Loucy (cell line): ENCODE results near the gene SATB2.

ENCODE experiments used
- CTCF ChIP-seq: fragments of 200-600 bp; sonication (generic); conservative IDR thresholded peaks from 2 replicates; pipeline ENCODE4 v1.5.1; 2014; ENCODE audit warnings: mild to moderate bottlenecking, antibody characterized with exemption, low read length
- EZH2phosphoT487 ChIP-seq: fragments of 200-600 bp; IDR thresholded peaks from 2 replicates; pipeline ENCODE4 v1.6.1; 2018; ENCODE audit warnings: antibody characterized with exemption, mild to moderate bottlenecking, moderate library complexity, borderline replicate concordance

GRCh38 chr2:199366406-199366805 is 91.3 kb downstream of the SATB2 start:
- no peak for TF ChIP-seq CTCF
- TF ChIP-seq EZH2phosphoT487: no peak
